K562 (cell line): Measurements from ENCODE around the gene THADA.

Source experiments
- CTCF ChIP-seq, 3 experiments: IDR thresholded peaks in 2 of 3; conservative IDR thresholded peaks in 1 of 3; 2 replicates each; pipeline ENCODE4 v1.5.1; 2011 to 2012; ENCODE audit warnings: low read length in 3 of 3, mild to moderate bottlenecking in 3 of 3, control low read depth in 2 of 3, improper control_type of control experiment in 1 of 3, inconsistent platforms in 1 of 3, low read depth in 1 of 3, mixed read lengths in 1 of 3, moderate library complexity in 1 of 3; ENCODE audit not compliant: insufficient read depth in 2 of 3
- FOXP4 ChIP-seq: sonication (generic); formaldehyde crosslinking; IDR thresholded peaks from 2 replicates; pipeline ENCODE4 v1.8.0; 2022; ENCODE audit warnings: mild to moderate bottlenecking, missing genetic modification reagents, borderline replicate concordance
- HNRNPUL1 ChIP-seq: fragments of 200-400 bp; formaldehyde crosslinking; IDR thresholded peaks from 2 replicates; pipeline ENCODE4 v1.6.1; 2017; ENCODE audit warnings: low read length
- MAFF ChIP-seq: IDR thresholded peaks from 2 replicates; pipeline ENCODE4 v1.6.1; 2012; ENCODE audit warnings: low read length, improper control_type of control experiment
- NCOA1 ChIP-seq: fragments of 450-650 bp; IDR thresholded peaks from 2 replicates; pipeline ENCODE4 v1.6.1; 2016; ENCODE audit warnings: low read depth
- POLR2A ChIP-seq: fragments of 450-650 bp; conservative IDR thresholded peaks from 2 replicates; pipeline ENCODE4 v1.6.1; 2016
- POLR2AphosphoS5 ChIP-seq: IDR thresholded peaks from 2 replicates; pipeline ENCODE4 v1.6.1; 2011; ENCODE audit warnings: mild to moderate bottlenecking, low read depth, low read length, moderate library complexity; ENCODE audit not compliant: control insufficient read depth, insufficient read depth
- PYGO2 ChIP-seq: fragments of 450-650 bp; IDR thresholded peaks from 2 replicates; pipeline ENCODE4 v1.6.1; 2016; ENCODE audit warnings: mild to moderate bottlenecking, missing genetic modification characterization, moderate library complexity, missing compliant biosample characterization
- RBFOX2 ChIP-seq: fragments of 200-400 bp; formaldehyde crosslinking; IDR thresholded peaks from 2 replicates; pipeline ENCODE4 v1.6.1; 2017; ENCODE audit warnings: low read depth, mild to moderate bottlenecking, low read length, moderate library complexity
- SP1 ChIP-seq: sonication (generic); formaldehyde crosslinking; IDR thresholded peaks from 2 replicates; pipeline ENCODE4 v1.8.1; 2022; ENCODE audit warnings: mild to moderate bottlenecking, missing genetic modification reagents
- STAG1 ChIP-seq: sonication (generic); formaldehyde crosslinking; IDR thresholded peaks from 2 replicates; pipeline ENCODE4 v1.5.0; 2020; ENCODE audit warnings: missing genetic modification reagents, borderline replicate concordance
- TEAD2 ChIP-seq: fragments of 450-650 bp; IDR thresholded peaks from 2 replicates; pipeline ENCODE4 v1.6.1; 2016; ENCODE audit warnings: missing genetic modification characterization, control low read depth, missing compliant biosample characterization
- UBTF ChIP-seq, 2 experiments: IDR thresholded peaks; 2 replicates each; pipeline ENCODE4 v1.6.1; 2012; ENCODE audit warnings: improper control_type of control experiment in 2 of 2, low read depth in 2 of 2, low read length in 2 of 2, borderline replicate concordance in 1 of 2

GRCh38 chr2:43222475-43223309 is 373.1 kb downstream of the THADA start:
- TF ChIP-seq HNRNPUL1 (no peak), UBTF (IDR thresholded peaks at IDR 0.05; ENCODE audit: borderline replicate concordance in 1 of 2, low read depth in 2 of 2, low read length in 2 of 2) (no peak), PYGO2 (tag) (no peak), MAFF (no peak), FOXP4 (CRISPR knock-in tag) (no peak), POLR2A (no peak), CTCF (IDR thresholded peaks at IDR 0.05 in 2 of 3, conservative IDR thresholded peaks at IDR 0.05 in 1 of 3; ENCODE audit: insufficient read depth in 2 of 3, low read depth in 1 of 3, low read length in 3 of 3) (no peak), STAG1 (CRISPR knock-in tag) (no peak), TEAD2 (no peak), RBFOX2 (no peak; the same call in 1 of the 2 replicates), SP1 (CRISPR knock-in tag) (no peak), NCOA1 (no peak), POLR2AphosphoS5 (no peak)
